HEK293T (cell line): ENCODE results near the gene RNF123.
"Not testable (repeated sequence)": the region's sequence is repeated elsewhere in the genome, so short reads cannot be mapped to it uniquely, and the experiment has no call there.

Experiments
- ARNT ChIP-seq: fragments of 450-650 bp; IDR thresholded peaks from 2 replicates; pipeline ENCODE4 v1.6.1; 2017; ENCODE audit warnings: mild to moderate bottlenecking
- BHLHE40 ChIP-seq: fragments of 450-650 bp; IDR thresholded peaks from 2 replicates; pipeline ENCODE4 v1.6.1; 2016; ENCODE audit warnings: mild to moderate bottlenecking, moderate library complexity, borderline replicate concordance
- ELF4 ChIP-seq: fragments of 450-650 bp; IDR thresholded peaks from 2 replicates; pipeline ENCODE4 v1.6.1; 2017; ENCODE audit warnings: antibody characterized with exemption
- FOXA1 ChIP-seq: fragments of 450-650 bp; IDR thresholded peaks from 2 replicates; pipeline ENCODE4 v1.6.1; 2016; ENCODE audit warnings: mild to moderate bottlenecking
- FOXK2 ChIP-seq: fragments of 450-650 bp; IDR thresholded peaks from 2 replicates; pipeline ENCODE4 v1.6.1; 2016; ENCODE audit warnings: mild to moderate bottlenecking
- FOXM1 ChIP-seq: fragments of 450-650 bp; IDR thresholded peaks from 2 replicates; pipeline ENCODE4 v1.6.1; 2017; ENCODE audit warnings: mild to moderate bottlenecking, borderline replicate concordance
- NFRKB ChIP-seq: fragments of 450-650 bp; IDR thresholded peaks from 2 replicates; pipeline ENCODE4 v1.6.1; 2016; ENCODE audit warnings: mild to moderate bottlenecking, moderate library complexity
- SP1 ChIP-seq: fragments of 450-650 bp; IDR thresholded peaks from 2 replicates; pipeline ENCODE4 v1.6.1; 2017
- SUZ12 ChIP-seq: fragments of 450-650 bp; IDR thresholded peaks from 2 replicates; pipeline ENCODE4 v1.6.1; 2016; ENCODE audit warnings: mild to moderate bottlenecking
- TARDBP ChIP-seq: fragments of 450-650 bp; IDR thresholded peaks from 2 replicates; pipeline ENCODE4 v1.6.1; 2016
- ZNF384 ChIP-seq: fragments of 450-650 bp; IDR thresholded peaks from 2 replicates; pipeline ENCODE4 v1.6.1; 2016
- TF ChIP-seq, protein P1 (sequence below): fragments of 450-650 bp; IDR thresholded peaks from 2 replicates; pipeline ENCODE4 v1.6.1; 2016

DNA sequence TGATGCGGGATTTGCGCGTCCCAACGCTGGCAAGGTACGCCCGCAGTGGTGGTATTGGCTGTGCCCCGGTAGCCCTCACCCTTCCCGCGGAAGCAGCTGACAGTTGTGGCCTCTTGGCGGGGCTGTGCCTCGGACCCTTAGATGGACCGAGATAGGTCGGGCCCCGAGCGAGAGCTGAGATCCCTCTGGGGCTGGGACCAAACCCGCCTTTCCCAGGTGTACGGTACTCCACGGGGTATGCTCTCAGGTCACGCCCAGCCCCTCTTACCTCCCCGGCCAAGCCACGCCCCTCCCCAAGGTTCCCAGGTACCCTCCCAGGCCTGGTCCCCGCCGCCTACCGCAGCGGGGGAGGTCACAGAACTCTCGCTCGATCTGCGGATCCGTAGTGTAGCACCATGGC is 3.0 kb upstream of the RNF123 start:
- TF ChIP-seq TARDBP, FOXK2, SUZ12, ZNF384, SP1, NFRKB, FOXA1, FOXM1, BHLHE40, ELF4, ARNT: not testable (repeated sequence)
- TF ChIP-seq, protein P1, sequence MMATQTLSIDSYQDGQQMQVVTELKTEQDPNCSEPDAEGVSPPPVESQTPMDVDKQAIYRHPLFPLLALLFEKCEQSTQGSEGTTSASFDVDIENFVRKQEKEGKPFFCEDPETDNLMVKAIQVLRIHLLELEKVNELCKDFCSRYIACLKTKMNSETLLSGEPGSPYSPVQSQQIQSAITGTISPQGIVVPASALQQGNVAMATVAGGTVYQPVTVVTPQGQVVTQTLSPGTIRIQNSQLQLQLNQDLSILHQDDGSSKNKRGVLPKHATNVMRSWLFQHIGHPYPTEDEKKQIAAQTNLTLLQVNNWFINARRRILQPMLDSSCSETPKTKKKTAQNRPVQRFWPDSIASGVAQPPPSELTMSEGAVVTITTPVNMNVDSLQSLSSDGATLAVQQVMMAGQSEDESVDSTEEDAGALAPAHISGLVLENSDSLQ = not testable (repeated sequence)
